HG02973 (cell line): ENCODE results near the gene EYA2.
"Not testable (repeated sequence)": the region's sequence is repeated elsewhere in the genome, so short reads cannot be mapped to it uniquely, and the experiment has no call there.

Experiments
- ATAC-seq: cut with Tn5 transposase; IDR thresholded peaks from one replicate; pipeline ENCODE4 v1.9.1; 2021; ENCODE audit warnings: moderate library complexity; ENCODE audit not compliant: unreplicated experiment

EYA2 gene

DNA sequence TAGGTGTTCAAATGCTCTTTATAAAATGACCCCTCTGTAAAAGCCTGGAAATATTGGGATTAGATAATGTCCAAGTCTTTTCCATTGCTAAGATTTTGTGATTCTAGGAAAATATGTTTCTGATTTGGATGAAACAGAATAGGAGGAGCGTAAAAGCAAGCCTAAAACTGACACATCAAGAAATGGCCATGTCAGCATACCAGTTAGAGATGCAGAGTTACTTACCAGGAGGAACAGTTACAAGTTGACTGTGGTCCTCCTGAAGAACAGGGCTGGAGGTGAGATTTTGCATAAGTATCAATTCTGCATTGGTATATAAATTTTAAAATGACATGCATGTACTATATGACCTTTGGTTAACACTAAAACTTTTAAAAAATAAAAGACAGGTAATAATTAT, 35.3 kb downstream of the EYA2 start:
- ATAC-seq: no peak

DNA sequence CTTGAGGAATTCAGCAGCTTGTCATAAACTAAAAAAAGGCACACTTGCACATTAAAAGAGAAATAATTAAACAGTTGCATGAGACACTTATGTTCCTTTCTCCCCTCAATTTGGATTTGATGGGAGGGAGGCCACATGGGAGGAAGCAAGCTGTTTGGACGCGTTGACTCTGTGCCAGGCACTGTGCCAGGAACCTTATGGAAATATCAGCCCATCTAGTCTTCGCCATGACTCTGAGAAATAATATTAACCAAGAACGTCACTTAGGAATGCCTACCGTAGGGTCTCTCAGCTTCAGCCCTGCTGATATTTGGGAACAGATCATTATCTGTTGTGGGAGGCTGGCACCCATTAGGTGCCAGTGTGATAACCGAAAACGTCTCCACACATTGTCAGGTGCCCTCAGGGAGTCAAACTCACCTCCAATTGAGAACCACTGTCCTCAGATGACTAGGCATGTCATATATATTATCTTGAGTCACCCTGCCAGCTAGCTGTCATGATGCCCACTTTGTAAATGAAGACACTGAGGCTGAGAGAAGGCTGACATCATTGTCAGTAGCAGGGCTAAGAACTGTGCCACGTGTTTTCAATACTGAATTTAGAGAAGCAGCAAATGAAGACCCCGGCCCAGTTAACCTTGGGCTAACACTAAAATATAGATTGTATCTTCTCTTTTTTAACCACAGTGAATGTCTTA, 36.1 kb downstream of the EYA2 start:
- ATAC-seq: no peak

- no peak for ATAC-seq
Observed at GRCh38 chr20:46931699-46932098, 37.1 kb downstream of the EYA2 start.

GRCh38 chr20:46932439-46932838, 37.8 kb downstream of the EYA2 start:
- not testable (repeated sequence) for ATAC-seq

DNA sequence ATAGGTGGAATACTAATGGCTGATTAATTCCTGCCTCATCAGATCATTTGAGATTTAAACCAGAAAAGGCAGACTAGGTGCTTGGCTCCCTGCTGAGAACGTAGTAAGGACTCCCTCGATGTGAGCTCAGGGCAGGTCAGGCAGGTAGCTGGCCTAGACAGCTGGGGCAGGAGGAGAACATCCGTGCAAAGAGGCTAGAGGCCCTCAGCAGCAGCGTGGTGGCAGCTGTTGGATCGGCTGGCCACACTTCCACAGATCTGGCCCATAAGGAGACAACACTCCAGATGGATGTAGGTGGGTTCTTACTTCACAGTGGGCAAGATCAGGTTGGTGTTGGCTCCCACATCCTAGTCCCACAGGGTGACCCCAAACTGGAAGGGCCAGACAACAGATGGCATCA, 38.5 kb downstream of the EYA2 start:
- ATAC-seq: no peak

- no peak for ATAC-seq
Observed at GRCh38 chr20:46934746-46935287, 40.2 kb downstream of the EYA2 start.

DNA sequence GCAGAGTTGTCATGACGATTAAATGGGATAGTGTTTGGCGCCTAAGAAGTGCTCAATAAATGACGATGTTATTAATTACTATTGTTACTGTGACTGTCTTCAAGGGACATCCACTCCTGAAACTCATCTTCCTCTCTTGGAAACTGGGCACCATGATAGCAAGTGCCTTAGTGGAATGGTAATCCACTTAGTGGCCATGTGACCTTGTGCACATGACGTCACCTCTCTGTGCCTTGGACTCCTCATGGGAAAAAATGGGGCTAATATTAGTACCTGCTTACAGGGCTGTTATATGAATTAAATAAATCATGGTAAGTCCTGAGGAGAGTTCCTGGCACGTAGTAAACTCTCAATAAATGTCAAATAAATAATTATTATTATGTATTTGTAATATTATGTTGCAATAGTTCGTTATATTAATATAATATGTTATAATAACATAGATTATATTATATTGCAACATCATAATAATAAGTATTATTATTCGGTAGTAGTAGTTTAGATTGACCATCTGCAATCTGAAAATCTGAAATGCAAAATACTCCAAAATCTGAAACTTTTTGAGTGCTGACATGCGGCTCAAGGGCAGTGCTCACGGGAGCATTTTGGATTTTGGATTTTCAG, 40.9 kb downstream of the EYA2 start:
- ATAC-seq: no peak

GRCh38 chr20:46936415-46937156, 41.9 kb downstream of the EYA2 start:
- no peak for ATAC-seq

DNA sequence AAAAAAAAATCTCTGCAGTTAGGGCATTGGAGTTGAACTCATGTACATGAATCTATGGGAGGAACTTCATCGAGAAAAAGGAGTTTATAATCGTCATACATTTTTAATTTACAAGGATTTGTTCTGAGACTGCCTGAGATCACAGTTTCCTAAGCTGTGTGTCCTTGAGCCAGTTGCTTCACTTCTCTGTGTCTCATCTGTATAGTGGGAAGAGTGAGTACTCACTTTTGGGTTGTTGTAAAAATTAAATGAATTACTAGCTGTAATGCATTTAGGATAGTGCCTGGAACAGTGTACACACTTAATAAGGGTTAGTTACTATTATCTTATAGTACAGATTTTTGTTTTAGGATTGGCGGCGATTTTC, 42.5 kb downstream of the EYA2 start:
- ATAC-seq: no peak

- no peak for ATAC-seq
Observed at GRCh38 chr20:46937533-46938226, 43.0 kb downstream of the EYA2 start.

GRCh38 chr20:46938434-46938833, 43.8 kb downstream of the EYA2 start:
- no peak for ATAC-seq

DNA sequence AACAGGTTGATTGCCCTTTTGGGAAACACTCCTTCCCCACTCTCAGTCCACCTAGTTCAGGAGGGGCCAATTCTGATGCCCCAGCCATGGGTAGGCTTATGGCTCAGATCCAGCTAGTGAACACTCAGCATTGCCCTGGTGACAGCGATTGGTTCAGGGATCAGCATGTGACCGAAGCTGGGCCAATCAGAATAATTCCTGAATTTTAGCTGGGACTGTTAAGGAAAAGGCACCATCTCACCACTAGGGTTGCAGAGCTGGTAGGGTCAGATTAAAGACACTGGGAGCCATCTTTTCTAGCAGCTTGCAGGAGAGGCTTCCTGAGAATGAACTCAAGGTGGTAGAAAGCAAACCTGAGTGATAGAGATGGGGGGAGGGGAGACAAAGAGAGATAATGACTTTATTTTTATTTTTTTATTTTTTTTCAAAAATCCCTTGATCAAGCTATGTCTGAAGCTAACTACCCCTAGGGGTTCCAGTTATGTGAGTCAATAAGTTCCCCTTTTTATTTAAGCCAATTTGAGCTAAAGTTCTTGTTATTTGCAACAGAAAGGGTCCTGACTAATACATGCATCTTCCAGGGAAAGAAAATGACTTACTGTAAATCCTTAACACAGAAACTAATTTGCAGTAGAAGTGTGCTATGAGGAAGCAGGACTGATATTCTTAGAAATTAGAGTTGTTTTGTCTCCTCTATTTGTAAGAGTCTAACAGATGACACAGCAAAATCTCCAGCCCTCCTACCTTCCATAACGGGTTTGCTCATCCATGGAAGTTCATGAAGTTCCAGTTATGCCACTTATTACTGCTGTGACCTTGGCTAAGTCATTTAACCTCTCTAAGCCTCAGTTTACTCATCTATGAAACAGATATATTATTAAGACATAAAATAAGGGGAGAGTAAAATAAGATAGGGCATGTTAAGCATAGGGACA, 44.7 kb downstream of the EYA2 start:
- no peak for ATAC-seq

DNA sequence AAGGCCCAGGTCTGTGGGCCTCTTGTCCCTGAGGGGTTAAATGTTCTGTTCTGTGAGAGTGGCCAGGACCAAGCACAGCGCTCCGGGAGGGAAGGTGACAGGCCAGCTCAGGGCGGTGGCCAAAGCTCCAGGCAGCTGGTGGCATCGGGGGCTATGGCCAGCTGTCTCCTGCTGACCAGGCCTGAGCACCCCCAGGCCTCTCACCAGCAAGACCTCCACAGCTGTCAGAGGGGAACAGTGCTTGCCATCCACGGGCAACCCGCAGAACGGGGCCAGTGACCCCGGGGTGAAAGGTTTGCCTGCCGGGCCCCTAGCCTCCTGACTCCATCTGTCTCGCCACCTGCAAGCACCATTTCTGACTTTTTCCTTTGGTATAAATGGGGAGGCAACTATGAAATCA, 46.0 kb downstream of the EYA2 start:
- no peak for ATAC-seq

- ATAC-seq: no peak
Observed at GRCh38 chr20:46941404-46941803, 46.8 kb downstream of the EYA2 start.

- no peak for ATAC-seq
Observed at GRCh38 chr20:46943861-46944591, 49.4 kb downstream of the EYA2 start.

GRCh38 chr20:46945465-46945864, 50.8 kb downstream of the EYA2 start:
- ATAC-seq: no peak

DNA sequence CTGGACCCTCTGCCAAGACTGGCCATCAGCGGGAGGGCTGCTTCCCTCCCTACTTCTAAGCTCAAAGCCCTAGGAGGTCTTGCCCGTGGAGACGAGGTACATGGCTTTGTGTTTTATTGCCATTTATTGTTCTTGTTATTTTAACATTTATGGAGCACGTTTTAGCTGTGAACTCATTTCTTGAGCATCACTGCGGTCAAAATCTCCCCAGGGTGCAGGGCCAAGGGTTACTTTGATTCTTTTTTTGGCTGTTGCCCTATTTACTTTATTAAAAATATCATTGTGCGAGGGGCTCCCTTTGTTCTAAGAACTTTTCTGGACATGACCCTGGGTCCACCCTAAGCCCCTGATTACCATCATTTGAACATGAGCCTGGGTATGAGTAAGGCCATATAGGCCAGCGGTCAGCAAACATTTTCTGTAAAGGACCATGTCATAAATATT, 51.6 kb downstream of the EYA2 start:
- no peak for ATAC-seq

DNA sequence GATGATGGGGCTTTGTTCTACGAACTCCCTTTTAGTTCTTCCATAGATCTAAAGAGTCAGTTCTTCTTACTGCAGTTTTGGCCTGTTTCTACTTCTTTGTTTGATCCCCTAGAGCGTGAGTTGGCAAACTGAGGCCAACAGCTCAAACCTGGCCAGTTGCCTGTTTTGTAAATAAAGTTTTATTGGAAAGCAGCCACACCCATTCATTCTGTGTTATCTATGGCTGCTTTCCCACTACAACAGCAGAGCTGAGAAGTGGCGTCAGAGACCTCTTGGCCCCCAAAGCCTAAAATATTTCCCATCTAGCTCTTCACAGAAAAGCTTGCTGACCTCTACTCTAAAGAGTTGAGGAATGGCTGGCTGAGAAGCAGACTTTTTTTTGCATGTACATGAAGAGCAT, 52.2 kb downstream of the EYA2 start:
- no peak for ATAC-seq

DNA sequence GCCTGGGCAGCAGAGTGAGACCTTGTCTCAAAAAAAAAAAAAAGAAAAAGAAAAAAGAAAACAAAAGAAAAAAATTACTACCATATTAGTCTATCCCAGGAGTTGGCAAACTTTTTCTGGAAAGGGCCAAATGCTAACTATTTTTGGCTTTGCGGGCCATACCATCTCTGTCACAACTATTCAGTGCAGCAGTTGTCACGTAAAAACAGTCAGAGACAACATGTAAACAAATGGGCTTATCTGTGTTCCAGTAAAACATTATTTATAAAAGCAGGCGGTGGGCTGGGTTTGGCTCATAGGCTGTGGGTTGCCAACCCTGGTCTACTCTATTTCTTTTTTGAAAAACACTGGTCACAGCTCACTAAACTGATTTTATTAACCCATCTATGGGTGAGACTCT, 53.4 kb downstream of the EYA2 start:
- no peak for ATAC-seq

DNA sequence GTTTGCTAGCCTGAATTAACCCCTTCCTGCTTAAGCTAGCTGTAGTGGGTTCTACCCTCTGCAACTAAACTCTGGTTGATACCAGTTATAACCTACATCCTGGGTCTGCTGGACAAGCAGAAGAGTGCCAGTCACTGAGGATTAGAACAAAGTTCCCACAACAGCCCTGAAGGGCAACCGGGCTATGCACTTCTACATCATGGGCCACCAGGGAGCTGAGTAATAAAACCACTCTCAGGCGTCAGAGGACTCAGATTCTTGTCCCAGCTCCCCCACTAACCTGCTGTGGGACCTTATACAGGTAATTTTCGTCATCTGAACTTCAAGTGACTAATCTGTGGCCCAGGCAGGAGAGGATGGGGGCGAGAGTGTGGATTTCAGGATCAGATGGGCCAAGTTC, 56.8 kb downstream of the EYA2 start:
- ATAC-seq: no peak
